GM12875 (cell line): Measurements from ENCODE around the gene HPCAL4.

Experiments
- H3K4me3 ChIP-seq: one replicate; pipeline ENCODE4 v1.5.1; 2011; ENCODE audit warnings: low read depth, low read length, control low read depth
- CTCF ChIP-seq: IDR thresholded peaks from 2 replicates; pipeline ENCODE4 v1.5.1; 2011; ENCODE audit warnings: low read depth, mild to moderate bottlenecking, control low read depth, inconsistent platforms, low read length, moderate library complexity, borderline replicate concordance; ENCODE audit not compliant: insufficient read depth

The HPCAL4 gene

GRCh38 chr1:39687243-39687642, 4.0 kb downstream of the HPCAL4 start:
- H3K4me3 ChIP-seq: no peak overlapping the region
- no peak for TF ChIP-seq CTCF

GRCh38 chr1:39685071-39685470, 6.2 kb downstream of the HPCAL4 start:
- no peak for TF ChIP-seq CTCF
- H3K4me3 ChIP-seq: no peak overlapping the region

GRCh38 chr1:39684313-39684664, 6.9 kb downstream of the HPCAL4 start:
- no peak for TF ChIP-seq CTCF
- no peak overlapping the region for H3K4me3 ChIP-seq

- TF ChIP-seq CTCF: no peak
- no peak overlapping the region for H3K4me3 ChIP-seq
Measured at GRCh38 chr1:39683591-39684312, 7.5 kb downstream of the HPCAL4 start.

GRCh38 chr1:39681999-39682398, 9.2 kb downstream of the HPCAL4 start:
- TF ChIP-seq CTCF: no peak
- no peak overlapping the region for H3K4me3 ChIP-seq

- no peak overlapping the region for H3K4me3 ChIP-seq
- TF ChIP-seq CTCF: no peak
Measured at GRCh38 chr1:39681294-39681693, 9.9 kb downstream of the HPCAL4 start.

GRCh38 chr1:39680751-39681150, 10.5 kb downstream of the HPCAL4 start:
- no peak overlapping the region for H3K4me3 ChIP-seq
- TF ChIP-seq CTCF: no peak
